NCI-H748 (cell line): Measurements from ENCODE around the gene TMCO4.
A peak's percentile ranks its signal among the peaks of the same experiment; 100 is the strongest.
"Not testable (repeated sequence)": the region's sequence is repeated elsewhere in the genome, so short reads cannot be mapped to it uniquely, and the experiment has no call there.

Experiments
- DNase-seq: peaks from one replicate; lab custom pipeline; 2025; ENCODE audit not compliant: unreplicated experiment; lab: John Stamatoyannopoulos, UW

TMCO4 gene

DNA sequence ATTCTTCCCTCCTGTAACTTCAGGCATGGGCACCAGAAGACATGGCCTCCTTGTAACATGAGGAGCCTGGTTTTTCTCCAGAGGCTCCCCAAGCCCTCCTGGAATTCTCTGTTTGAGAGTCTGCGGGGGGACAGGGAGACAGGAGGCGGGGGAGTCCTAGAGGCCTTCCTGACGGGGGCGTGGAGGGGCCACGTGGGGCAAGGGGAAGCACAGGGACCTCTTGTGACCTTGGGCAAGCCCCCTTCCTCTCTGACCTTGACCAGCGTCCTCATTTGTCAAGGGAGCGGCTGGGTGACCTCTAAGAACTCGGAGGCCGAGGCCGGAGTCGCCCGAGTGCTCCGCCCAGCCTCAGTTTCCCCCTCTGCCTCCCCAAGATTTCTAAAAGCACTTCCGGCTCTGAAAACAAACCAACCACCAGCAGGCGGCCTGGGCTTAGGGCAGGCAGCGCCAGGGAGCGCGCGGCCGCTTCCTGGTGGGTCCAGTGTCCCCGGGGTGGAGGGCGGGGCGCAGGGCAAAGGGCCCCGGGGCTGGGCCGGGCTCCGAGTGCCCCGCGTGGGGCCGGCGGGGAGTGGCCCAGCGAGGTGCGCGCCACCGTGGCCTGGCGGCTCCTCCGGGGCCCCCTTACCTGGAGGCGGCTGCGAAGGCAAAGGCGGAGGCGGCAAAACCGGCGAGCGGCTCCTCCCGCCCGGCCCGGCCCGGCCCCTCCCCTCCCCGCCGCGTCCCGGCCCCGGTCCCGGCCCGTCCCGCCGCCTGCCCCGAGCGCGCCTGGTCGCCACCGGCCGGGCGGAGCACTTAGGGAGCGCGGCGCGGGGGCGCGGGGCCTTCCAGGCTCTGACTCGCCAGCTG, at the start of gene TMCO4:
Gene TMCO4 (minus strand): TSS at position 687 of the 846 bp plus-strand sequence. CDS start 19,158 bp downstream, outside the sequence.
- no peak for DNase-seq

DNA sequence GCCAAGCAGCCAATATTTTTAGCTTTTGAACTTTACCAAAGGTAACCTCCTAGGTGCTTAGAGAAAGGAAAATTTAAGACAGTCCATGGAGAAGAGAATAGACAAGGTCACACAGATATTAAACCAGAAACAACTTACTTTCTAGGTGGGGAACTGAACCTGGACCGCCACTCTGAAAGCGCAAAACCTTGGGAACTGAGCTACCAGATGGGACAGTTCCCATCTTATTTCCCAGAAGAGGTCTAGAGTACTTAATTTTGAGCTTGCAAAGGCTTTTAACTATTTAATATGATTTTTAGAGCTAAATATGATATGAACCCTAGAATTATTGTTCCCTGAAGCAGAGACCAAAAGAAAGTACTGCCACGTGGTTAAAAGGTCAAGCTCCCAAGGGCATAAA, 49.6 kb upstream of the TMCO4 start:
- not testable (repeated sequence) for DNase-seq

DNA sequence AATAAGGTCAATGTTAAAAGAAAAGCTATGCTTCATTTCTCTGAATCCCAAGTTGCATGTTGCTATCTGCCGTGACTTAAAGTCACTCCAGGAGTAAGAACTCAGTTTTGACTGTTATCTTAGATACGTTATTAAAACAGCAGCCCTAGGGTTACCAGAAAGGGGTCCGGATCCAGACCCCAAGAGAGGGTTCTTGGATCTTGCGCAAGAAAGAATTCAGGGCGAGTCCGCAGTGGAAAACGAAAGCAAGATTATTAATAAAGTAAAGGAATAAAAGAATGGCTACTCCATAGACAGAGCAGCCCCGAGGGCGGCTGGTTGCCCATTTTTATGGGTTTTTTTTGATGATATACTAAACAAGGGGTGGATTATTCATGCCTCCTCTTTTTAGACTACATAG, 47.6 kb upstream of the TMCO4 start:
- DNase-seq: not testable (repeated sequence)

DNA sequence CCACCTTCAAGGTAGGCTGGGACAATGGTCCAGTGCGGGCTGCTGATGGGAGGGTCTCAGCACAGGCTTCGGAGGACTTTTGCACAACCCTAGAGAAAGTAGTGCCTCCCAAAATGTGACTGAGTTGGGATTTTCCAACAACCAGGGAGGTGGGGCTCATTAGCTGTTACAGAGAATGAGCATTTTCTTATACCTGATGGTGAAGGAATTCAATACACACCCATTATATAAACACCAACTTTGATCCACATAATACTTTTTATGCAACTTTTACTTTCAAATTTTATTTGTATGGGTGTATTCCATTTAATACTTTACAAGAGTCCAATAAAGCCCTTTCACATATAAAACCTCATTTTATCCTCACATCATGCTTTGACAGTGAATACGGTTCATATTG, 46.6 kb upstream of the TMCO4 start:
- DNase-seq: no peak

DNA sequence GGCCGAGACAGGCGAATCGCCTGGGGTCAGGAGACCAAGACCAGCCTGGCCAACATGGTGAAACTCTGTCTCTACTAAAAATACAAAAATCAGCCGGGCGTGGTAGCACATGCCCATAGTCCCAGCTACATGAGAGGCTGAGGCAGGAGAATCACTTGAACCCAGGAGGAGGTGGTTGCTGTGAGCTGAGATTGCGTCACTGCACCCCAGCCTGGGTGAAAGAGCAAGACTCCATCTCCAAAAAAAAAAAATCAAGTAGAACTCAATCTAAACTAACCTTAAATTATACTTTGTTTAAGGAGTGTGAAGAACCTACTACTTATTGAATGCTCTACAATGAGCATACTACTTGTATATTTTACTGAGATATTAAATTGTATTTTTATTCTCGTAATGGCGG, 45.8 kb upstream of the TMCO4 start:
- DNase-seq: no peak

DNA sequence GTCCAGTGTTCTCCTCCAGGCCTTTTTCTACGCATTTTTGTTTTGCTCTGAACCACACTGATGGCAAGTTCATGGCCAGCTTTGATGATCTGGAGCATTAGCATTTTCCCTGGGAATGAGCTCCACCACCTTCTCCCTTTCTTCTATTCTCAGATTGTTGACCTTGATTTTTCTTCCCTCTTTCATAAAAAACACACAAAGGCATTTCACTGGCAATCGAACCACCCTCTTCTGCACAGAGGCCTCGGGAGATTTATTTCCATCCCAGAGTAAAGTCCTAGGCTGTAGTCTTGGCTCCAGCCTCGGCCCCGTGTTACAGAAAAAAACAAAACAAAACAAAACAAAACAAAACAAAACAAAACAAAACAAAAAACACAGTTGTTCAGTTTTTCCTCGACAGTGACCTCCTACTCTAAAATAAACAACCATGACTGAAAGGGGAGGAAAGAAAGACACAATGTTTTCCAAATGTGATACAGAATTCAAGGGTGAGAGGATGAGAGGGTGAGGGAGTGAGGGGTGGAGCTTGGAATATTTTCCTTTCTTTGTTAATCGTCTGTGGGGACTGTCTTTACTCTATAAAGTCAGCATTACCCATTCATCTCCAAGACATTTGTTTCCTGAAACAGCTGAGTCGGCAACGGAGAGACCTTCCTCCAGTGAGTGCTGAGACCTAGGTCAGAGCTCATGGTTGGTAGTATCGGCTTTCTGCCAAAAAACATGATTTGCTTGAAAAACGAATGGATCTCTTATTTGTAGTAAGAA, 45.2 kb upstream of the TMCO4 start:
- DNase-seq: no peak

DNA sequence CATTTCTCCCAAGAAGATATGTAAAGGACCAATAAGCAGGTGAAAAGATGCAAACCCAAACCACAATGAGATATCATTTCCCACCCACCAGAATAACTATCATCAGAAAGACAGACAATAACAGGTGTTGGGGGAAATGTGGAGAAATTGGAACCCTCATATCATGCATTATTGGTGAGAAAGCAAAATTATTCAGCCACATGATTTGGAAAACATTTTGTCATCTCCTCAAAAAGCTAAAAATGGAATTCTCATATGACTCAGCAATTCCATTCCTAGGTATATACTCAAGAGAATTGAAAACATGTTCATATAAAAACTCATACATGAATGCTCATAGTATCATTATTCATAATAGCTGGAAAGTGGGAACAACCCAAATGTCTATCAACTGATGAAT, 40.5 kb upstream of the TMCO4 start:
- DNase-seq: no peak

DNA sequence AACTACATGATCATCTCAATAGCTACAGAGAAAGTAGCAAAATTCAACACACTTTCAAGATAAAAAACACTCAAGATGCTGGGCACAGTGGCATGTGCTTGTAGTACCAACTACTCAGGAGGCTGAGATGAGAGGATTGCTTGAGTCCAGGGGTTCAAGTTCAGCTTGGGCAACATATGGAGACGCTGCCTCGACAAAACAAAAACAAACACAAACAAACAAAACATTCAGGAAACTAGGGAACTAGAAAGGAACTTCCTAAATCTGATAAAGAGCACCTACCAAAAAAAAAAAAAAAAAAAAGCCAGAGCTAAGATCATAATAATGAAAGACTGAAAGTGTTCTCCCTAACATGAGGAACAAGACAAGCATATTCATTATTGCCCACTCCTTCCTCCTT, 38.1 kb upstream of the TMCO4 start:
- no peak for DNase-seq

DNA sequence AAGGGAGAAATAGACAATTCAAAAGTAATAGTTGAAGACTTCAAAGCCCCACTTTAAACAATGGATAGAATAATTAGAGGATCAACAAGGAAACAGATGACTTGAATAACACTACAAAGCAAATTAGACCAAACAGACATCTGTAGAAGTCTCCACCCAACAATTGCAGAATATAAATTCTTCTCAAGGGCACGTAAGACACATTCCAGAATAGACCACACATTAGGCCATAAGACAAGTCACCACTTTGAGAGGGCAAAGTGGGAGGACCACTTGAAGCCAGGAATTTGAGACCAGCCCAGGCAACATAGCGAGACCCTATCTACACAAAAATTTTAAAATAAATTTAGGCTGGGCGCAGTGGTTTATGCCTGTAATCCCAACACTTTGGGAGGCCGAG, 35.9 kb upstream of the TMCO4 start:
- no peak for DNase-seq

DNA sequence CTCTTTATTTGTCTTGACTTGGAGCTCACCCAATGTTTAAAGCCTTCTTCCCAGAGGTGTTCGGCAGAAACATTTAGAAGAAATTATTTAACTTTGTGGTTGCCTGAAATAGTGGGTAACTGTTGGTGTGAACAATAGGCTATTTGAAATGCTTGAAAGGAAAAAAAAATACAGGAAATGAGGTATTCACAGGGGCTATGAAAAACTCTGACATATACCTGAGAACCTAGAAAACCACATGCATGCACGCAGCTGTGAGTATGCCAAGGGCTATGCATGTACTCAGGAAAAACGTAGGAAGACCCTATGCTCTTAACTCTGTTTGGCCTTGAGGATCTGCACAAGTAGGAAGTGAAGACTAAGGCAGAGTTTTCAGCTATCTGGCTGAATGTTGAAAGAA, 31.7 kb upstream of the TMCO4 start:
- no peak for DNase-seq

DNA sequence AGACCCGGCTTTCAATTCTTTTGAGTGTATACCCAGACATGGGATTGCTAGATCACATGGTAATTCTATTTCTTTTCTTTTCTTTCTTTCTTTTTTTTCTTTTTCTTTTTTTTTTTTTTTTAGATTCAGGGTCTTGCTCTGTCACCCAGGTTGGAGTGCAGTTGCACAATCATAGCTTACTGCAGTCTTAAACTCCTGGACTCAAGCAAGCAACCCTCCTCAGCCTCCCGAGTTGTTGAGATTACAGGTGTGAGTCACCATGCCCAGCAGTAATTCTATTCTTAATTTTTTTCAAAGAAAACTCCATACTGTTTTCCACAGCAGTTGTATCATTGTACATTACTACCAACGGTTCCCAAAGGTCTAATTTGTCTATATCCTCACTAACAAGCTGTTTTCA, 28.8 kb upstream of the TMCO4 start:
- DNase-seq: no peak

DNA sequence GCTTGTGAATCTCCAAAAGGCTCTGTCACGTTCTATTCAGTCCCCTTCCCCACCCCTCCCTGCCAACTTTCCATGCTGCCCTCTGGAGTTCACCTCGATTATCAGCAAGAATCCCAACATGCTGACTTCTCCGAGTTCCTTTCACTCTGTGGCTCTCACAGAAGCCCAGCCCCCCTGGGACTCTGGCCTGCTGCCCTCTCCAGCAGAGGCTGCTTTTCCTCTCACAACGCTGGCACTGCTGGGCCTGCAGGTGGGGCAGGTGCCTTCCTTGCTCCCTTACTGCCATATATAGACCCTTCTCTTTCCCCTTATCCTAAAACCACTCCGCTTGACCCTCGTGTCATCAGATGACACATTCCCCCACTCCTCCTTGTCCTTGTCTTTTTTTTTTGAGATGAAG, 25.6 kb upstream of the TMCO4 start:
- DNase-seq: no peak

DNA sequence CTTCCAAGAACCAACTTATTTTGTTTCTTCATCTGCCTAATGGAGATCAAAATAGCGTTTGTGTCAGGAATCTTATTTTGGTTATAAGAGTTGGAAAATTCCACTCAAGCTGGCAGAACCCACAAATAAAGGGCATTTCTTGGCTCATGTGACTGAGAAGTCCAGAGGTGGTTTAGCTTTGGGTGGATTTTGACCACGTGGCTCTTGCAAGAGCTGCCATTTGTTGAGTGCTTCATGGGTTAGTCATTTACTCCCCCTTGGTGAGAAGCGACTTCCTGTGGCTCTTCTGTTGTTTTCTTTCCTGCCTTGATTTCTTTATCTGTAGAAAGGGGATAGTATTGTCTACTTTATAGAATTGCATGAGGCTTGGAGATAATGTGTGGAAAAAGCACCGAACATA, 24.8 kb upstream of the TMCO4 start:
- DNase-seq: no peak

DNA sequence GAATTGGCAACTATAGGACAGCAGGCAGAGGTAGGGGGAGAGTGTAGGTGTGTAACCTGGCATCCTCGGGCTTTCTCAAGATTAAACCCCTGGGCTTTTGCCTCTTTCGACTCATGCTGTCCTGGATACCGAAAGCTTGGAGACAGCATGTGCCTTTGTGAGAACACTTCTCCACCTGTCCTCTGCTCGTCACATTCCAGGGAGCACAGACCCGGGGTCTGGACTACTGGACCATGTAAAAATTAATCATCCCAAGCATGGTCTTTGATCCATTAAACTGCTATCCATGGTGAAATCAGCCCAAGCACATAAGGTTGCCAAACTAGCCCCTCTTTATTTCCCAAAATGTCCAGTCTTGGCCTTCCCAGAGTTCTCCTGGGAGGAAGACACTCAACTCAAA, 24.3 kb upstream of the TMCO4 start:
- DNase-seq: no peak

DNA sequence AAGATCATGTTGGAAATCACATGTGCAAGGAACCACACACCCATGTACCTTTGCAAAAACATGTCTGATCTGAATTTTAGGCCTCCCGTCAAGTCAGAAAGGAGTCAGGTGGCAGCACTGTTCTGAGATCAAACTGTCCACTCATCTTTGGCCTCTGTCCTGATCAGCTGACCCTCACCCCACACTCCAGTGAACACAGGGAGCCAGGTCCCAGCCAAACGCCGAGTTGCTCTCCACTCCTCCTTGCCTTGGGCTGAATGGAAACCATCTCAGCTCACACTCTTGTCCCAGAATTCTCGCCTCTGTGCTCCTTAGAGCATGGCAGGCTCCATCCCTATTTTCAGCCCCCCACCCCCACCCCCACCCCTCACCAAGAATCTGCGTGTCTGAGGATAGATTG, 20.0 kb upstream of the TMCO4 start:
- no peak for DNase-seq

DNA sequence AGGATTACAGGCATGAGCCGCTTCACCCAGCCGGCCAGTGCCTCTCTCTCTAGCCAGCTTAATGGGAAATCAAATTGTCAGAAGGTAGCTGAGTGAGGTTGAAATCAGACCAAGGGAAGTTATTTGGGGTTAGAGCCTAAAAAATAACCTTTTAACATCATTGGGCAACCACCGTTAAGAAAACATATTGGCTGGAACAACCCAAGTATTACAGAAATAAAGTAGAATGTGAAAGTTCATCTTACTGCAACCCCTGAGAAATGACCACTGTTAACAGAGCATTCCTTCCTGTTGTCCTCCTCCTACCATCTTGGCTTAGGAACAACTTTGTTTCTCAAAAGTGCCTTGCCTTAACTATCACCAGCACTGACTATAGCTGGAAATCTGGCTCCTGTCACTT, 18.6 kb upstream of the TMCO4 start:
- no peak for DNase-seq

DNA sequence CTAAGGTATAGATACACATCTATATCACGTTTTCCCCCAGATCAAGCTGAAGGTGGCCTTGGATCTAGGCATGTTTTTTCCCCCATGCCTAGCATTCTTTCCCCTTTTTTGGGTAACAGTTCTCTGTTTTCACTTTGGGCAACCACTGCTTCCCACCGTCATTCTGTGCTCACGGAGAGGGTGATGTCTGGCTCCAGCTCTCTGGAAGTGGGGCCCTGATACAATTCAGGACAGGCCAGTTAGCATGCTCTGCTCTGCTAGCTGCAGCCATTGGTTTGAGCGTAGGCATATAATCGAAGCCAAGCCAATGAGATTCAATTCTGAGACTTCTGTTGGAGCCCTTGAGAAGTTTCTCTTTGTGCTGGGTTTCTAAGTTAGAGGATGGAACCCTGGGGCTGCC, 17.4 kb upstream of the TMCO4 start:
- DNase-seq: no peak

DNA sequence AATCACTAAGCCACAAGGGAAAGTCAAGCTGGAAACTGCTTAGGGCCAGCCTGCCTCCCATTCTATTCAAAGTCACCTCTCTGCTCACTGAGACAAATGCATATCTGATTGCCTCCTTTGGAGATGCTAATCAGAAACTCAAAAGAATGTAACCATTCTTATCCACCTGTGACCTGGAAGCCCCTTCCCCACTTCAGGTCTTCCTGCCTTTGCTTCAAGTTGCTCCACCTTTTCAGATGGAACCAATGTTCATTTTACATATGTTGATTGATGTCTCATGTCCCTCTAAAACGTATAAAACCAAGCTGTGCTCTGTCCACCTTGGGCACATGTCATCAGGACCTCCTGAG, 17.0 kb upstream of the TMCO4 start:
- not testable (repeated sequence) for DNase-seq

DNA sequence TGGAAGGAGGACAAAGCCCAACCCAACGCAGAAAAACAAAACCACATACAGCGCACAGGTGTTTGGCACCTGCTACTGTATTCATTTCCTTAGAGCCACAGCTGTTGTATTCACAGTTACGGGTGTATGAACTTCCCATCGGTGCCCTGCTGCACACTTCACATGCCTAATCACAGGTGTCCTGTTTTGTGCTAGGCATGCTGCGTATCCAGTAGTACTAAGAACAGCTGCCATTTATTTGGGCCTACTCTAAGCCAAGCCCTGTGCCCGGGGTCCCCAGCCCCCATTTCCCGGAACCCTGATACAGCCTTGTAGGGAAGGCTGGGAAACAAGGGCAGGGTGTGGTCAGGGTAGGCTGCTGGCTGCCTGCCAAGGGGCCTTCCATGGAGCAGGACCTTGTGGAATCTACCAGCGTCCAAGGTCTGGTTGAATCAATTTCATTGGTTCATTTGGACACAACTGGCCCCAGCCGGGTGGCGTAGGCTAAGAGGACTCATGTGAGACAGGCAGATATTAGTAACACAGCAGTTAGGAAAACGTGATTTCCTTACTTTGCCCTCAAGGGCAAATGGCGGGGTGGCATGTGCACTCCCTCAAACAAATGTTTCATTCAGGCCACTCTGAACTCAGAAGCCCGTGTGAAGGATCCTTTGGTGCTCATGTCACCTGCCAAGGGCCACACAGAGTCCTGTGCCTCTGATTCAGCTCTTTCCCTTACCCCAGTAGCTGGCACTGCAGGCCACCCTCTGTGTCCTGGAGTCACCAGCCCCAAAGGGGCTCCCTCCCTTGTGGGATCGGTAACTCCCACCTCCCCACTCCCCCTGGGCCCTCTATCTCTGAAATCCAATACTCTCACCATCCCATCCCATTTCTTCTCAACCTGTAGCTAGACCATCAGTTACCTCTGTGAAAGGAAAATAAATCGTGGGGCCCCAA, 16.4 kb upstream of the TMCO4 start:
- peak; percentile 98 for DNase-seq

DNA sequence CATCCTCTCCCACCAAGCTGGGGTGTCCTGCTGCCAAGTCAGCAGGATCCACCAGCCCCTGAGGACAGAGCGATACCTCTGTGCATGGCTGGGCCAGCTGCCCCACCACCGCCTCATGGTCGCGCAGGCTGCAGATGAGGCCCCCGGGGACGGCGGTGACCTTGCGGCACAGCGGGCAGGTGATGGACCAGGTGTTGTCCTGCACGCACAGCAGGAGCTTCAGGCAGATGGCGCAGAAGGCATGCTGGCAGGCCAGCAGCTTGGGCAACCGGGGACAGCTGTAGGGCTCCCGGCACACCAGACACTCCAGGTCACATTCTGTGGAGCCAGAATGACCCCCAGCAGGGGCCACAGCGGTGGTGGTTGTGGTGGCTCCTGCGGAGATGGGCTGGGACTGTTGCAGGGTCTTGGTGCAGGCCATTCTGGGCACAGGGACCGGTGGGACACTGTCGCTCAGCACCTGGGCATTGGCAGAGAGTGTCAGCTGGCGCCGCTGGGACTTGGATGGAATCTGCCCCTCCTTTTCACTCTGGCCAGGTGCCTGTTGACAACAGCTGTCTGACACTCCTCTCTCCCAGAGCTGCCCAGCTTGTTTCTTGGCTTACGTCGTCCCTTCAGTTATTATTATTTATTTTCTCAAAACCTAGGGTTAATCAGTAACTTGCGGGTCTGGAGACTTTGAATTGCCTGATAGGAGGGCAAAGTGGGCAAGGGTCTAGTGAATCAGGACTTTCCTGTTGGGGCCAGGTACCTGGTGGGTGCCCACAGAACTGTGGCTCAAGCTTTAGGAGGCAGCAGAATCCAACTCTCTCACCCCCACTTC, 15.2 kb upstream of the TMCO4 start, which contains the start of gene RNF186:
Gene RNF186 (minus strand): TSS at position 603 of the 823 bp plus-strand sequence. CDS start 182 bp downstream, at position 421.
- DNase-seq: peak; percentile 96
